ENCODE measurements around the gene ERCC4.

The ERCC4 gene

DNA sequence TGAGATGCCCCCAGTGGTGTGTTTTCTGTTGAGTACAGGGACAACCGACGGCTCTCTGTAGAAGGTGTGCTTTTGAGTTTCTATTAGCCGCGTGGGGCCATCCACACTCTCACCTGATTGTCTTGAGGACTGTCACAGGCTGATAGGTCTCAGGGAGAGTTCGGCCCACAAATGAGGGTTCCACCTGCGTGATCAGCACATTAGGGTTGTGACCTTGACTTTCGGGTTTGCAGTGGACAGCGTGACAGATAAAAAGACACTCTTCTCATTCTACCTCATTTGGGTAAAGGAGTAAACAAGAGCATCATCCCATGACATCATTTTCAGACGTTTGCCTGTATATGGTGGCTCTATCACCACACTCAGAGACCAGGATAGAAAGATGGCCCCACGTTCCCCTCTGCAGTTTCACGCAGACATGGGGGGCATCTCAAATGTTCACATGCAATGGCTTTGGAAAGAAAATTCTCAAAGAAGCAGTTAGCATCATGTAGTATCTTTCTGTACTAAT, 76.9 kb downstream of the ERCC4 start:
- DNase-seq: no peak

DNA sequence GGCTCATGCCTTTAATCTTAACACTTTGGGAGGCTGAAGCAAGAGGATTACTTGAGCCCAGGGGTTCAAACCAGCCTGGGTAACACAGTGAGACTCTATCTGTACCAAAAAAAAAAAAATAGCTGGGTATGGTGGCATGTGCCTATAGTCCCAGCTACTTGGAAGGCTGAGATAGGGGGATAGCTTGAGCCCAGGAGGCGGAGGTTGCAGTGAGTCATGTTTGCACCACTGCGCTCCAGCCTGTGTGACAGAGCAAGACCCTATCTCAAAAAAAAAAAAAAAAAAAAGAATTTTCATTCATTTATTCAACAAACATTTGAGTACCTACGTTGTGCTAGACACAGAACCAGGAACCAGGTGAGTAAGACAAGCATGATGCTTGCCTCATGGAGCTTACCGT, 77.6 kb downstream of the ERCC4 start:
- DNase-seq: no peak

DNA sequence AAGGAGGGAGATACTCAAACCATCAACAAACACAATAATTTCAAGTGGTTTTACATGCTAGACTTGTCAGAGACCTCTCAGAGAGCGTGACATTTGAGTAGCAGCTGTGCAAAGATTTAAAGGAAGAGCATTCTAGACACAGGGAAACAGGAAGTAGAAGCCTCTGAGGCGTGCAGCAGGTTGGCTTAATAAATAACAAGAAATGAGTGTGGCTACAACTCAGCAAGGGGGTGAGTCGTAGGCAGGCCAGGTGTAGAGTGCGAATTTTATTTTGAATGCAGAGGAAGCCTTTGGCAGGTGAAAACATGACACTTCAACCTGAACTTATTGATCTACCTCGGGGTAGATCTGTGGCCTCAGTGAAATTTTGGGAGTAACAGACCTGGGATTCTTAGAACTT, 78.0 kb downstream of the ERCC4 start:
- DNase-seq: peak; percentile 82

DNA sequence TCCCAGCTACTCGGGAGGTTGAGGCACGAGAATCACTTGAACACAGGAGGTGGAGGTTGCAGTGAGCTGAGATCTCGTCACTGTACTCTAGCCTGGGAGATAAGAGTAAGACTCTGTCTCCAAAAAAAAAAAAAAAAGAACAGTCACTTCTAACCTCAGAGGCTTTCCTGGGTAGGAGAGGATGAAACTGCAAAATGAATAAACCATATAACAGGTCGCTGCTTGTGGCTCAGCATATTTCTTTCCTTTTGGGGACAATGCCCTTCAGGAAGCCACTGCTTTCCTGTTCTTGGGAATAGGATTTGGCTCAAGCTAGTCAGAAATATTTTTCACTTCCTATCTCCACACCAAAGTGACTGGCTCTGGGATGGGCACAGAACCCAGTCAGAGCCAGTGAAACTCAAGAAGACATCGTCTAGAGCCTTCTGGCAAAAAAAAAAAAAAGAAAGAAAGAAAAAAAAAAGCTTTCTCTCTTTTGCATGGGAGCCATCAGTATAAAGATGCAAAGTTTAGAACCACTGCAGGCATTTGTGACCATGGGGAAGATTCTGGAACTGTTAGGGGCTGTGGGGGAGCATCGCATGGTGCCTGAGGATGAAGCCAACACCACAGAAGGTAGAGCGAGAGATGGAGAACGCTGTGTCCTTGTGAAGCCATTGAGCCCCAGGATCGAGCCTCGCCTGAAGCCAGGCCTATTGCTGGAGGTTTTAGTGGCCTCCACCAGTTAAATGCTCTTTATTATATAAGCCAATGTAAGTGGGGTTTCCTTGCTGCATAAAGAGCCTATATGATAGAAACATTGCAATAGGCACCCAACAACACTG, 79.3 kb downstream of the ERCC4 start:
- DNase-seq: no peak

DNA sequence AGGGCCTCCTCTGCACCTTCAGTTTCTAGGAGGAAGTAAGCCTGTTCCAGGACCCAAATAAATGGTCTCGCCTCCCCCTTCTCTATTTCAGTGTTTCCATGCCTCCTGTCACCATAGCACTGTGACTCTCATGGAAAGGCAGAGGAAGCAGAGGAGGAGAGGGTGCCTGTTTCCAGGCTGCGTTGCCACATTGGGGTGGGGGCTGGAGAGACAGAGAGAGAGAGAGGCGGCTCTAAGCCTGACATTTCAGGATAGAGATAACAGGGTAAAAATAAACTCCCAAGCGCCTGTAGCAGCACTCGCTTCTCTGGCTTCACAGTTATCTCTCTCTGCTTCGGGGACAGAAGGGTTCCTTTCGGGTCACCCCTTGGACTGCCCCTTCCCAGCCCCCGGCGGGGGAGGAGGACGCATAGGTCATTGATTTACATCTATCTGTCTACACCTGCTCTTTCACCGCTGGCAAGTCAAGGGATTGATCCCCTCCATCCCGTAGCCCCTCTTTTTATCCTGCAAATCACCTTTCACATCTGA, 80.0 kb downstream of the ERCC4 start:
- DNase-seq: no peak

DNA sequence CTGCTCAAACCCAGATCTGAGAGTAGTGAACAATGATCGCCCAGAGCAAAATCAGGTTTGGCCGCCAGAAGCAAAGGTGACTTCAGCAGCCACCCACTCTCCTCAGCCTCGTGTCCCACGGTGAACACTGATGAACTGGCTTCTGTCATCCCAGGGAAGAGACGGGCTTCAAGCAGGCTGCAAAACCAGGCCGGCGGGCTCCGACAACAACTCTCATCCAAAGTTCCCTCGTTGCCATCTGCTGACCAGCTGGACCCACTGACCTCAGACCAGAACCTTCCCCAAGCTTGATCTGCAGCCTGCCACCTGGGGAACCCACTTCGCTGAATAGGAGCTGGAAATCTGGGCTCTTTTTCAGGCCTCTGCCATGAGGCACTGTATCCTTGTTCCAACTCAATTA, 81.6 kb downstream of the ERCC4 start:
- no peak for DNase-seq
